Endothelial cell of umbilical vein (primary cell): Measurements from ENCODE around the gene TMEM254. TPM values are rescaled to one million over a fixed set of nuclear protein-coding genes. Genes with fewer than 3 reads are reported as not detected.

ENCODE experiments used
- BruUV-seq: library from RNA; stranded (reverse); fragments of 400-500 nt; replicated peaks from 2 replicates; lab custom pipeline; 2021; lab: Mats Ljungman, UMichigan
- CTCF ChIA-PET: fragments of 300-600, 350-600 bp; sonication (Branson Sonifier 250); formaldehyde crosslinking; loops from one replicate; lab custom pipeline; 2021; ENCODE audit warnings: antibody characterized with exemption, inconsistent platforms; lab: Charles Lee
- POLR2A ChIA-PET: fragments of 300-600, 350-600 bp; sonication (Branson Sonifier 250); formaldehyde crosslinking; loops from one replicate; lab custom pipeline; 2021; ENCODE audit warnings: antibody characterized with exemption, inconsistent platforms; lab: Charles Lee
- DNase-seq: peaks from one replicate; pipeline ENCODE4 v3.0.0-alpha.2; 2011; ENCODE audit warnings: low read depth, low spot score
- FAIRE-seq: peaks from 2 replicates; lab custom pipeline; 2011; peaks lifted over from hg19 to GRCh38; lab: Jason Lieb, UNC
- H2AFZ ChIP-seq: 2 replicates; pipeline ENCODE4 v1.6.0; 2012; ENCODE audit warnings: low read depth, low read length, control low read depth, inconsistent platforms
- H3K27ac ChIP-seq: 2 replicates; pipeline ENCODE4 v1.5.1; 2011; ENCODE audit warnings: low read depth, mild to moderate bottlenecking, control low read depth, low read length, moderate library complexity; ENCODE audit not compliant: insufficient read depth
- H3K27me3 ChIP-seq, 2 experiments: 2 replicates each; pipeline versions ENCODE4 v1.6.0 to v1.6.1; 2011; ENCODE audit warnings: low read length in 2 of 2, mixed read lengths in 1 of 2; ENCODE audit not compliant: control insufficient read depth in 2 of 2, insufficient read depth in 2 of 2
- H3K36me3 ChIP-seq, 2 experiments: 2 replicates in 1 of 2; 3 replicates in 1 of 2; pipeline ENCODE4 v1.5.1; 2011; ENCODE audit warnings: low read length in 2 of 2, mild to moderate bottlenecking in 1 of 2, moderate library complexity in 1 of 2; ENCODE audit not compliant: control insufficient read depth in 2 of 2, insufficient read depth in 2 of 2; ENCODE audit errors: extremely low read depth in 1 of 2
- H3K4me1 ChIP-seq: 3 replicates; pipeline ENCODE4 v1.5.1; 2011; ENCODE audit warnings: mild to moderate bottlenecking, low read length; ENCODE audit not compliant: control insufficient read depth, insufficient read depth; ENCODE audit errors: extremely low read depth
- H3K4me2 ChIP-seq: 2 replicates; pipeline ENCODE4 v1.6.1; 2011; ENCODE audit warnings: low read length, control low read depth, mixed read lengths; ENCODE audit not compliant: insufficient read depth
- H3K4me3 ChIP-seq, 3 experiments: fragments of 200-600 bp in 1 of 3; sonication (generic), shearing (Covaris generic) in 1 of 3; replicated peaks in 1 of 3; 2 replicates each; pipeline ENCODE4 v1.5.1; 2011 to 2016; ENCODE audit warnings: control low read depth in 3 of 3, low read length in 3 of 3, mild to moderate bottlenecking in 2 of 3, inconsistent platforms in 1 of 3, low read depth in 1 of 3, moderate library complexity in 1 of 3; ENCODE audit not compliant: insufficient read depth in 1 of 3
- H3K79me2 ChIP-seq: 2 replicates; pipeline ENCODE4 v1.6.0; 2012; ENCODE audit warnings: low read length, inconsistent platforms; ENCODE audit not compliant: control insufficient read depth, insufficient read depth
- H3K9ac ChIP-seq: replicated peaks from 2 replicates; pipeline ENCODE3; 2011; ENCODE audit warnings: low read length, control low read depth; ENCODE audit not compliant: insufficient read depth; ENCODE audit errors: extremely low read depth
- H3K9me1 ChIP-seq: replicated peaks from 3 replicates; pipeline ENCODE4 v1.6.0; 2011; ENCODE audit warnings: mild to moderate bottlenecking, low read length; ENCODE audit not compliant: control insufficient read depth, insufficient read depth; ENCODE audit errors: extremely low read depth
- H3K9me3 ChIP-seq: replicated peaks from 2 replicates; pipeline ENCODE4 v1.5.1; 2012; ENCODE audit warnings: low read length, inconsistent platforms; ENCODE audit not compliant: control insufficient read depth, insufficient read depth
- H4K20me1 ChIP-seq: replicated peaks from 2 replicates; pipeline ENCODE3; 2011; ENCODE audit warnings: mild to moderate bottlenecking, low read length; ENCODE audit not compliant: control insufficient read depth, insufficient read depth; ENCODE audit errors: extremely low read depth
- CTCF ChIP-seq, 2 donors: IDR thresholded peaks; 1 replicate in 1 of 2; 2 replicates in 1 of 2; pipeline ENCODE4 v1.5.1; 2011; ENCODE audit warnings: low read length in 2 of 2, mild to moderate bottlenecking in 2 of 2, moderate library complexity in 2 of 2, control low read depth in 1 of 2, inconsistent platforms in 1 of 2, low read depth in 1 of 2; ENCODE audit not compliant: insufficient read depth in 1 of 2; ENCODE audit errors: extremely low read depth in 1 of 2
- EZH2 ChIP-seq: IDR thresholded peaks from 2 replicates; pipeline ENCODE4 v1.6.1; 2012; ENCODE audit warnings: borderline replicate concordance, low read depth, mild to moderate bottlenecking, moderate library complexity, low read length, inconsistent platforms; ENCODE audit not compliant: severe bottlenecking
- FOS ChIP-seq: IDR thresholded peaks from 2 replicates; pipeline ENCODE4 v1.6.1; 2011; ENCODE audit warnings: mild to moderate bottlenecking, low read length, moderate library complexity, borderline replicate concordance; ENCODE audit not compliant: insufficient read depth
- GATA2 ChIP-seq: IDR thresholded peaks from 2 replicates; pipeline ENCODE4 v1.7.0; 2011; ENCODE audit warnings: low read depth, mild to moderate bottlenecking, moderate library complexity, mixed read lengths, low read length; ENCODE audit not compliant: insufficient read length, insufficient read depth
- JUN ChIP-seq: IDR thresholded peaks from 2 replicates; pipeline ENCODE4 v1.6.1; 2011; ENCODE audit warnings: borderline replicate concordance, low read depth; ENCODE audit not compliant: insufficient read length, insufficient read depth
- MYC ChIP-seq: IDR thresholded peaks from one replicate; pipeline ENCODE4 v1.6.1; 2011; ENCODE audit warnings: mild to moderate bottlenecking, low read depth, low read length
- POLR2A ChIP-seq: IDR thresholded peaks from 2 replicates; pipeline ENCODE4 v1.6.1; 2012; ENCODE audit warnings: low read depth, mild to moderate bottlenecking, control low read depth, low read length
- POLR2AphosphoS5 ChIP-seq: IDR thresholded peaks from 2 replicates; pipeline ENCODE4 v1.6.1; 2012; ENCODE audit warnings: low read depth, mild to moderate bottlenecking, control low read depth, low read length, moderate library complexity; ENCODE audit not compliant: insufficient read depth
- dilution Hi-C: fragments of 300-500 bp; cut with MboI; formaldehyde crosslinking; loops from one replicate; pipeline ENCODE4 v1.15.0; 2019; ENCODE audit warnings: low sequenced_read_pairs; ENCODE audit not compliant: extremely low pct_ligation_motif_present
- intact Hi-C: fragments of 100-400 bp; cut with micrococcal nuclease; formaldehyde crosslinking; loops from one replicate; pipeline ENCODE4 v1.10.0; 2022
- polyA plus RNA-seq, 4 experiments: library from polyadenylated mRNA; depleted of rRNA in 3 of 4; stranded (reverse) in 3 of 4; unstranded in 1 of 4; fragments of >200 nt; gene quantifications; 2 replicates each; pipeline versions ENCODE4 v1.2.1 to v1.2.3, GENCODE V29; 2011 to 2012; ENCODE audit warnings: missing spikeins in 1 of 4
- total RNA-seq: library from RNA; stranded (reverse); gene quantifications from 2 replicates; pipeline ENCODE4 v1.2.3, GENCODE V29; 2021
- TF ChIP-seq, protein P1 (sequence below): IDR thresholded peaks from 2 replicates; pipeline ENCODE4 v1.6.1; 2011; ENCODE audit not compliant: insufficient read depth, insufficient read length

Gene TMEM254
- total and polyA plus RNA-seq, 2 donors (not counting 3 experiments of a cell fraction or from before 2014, with no cell fraction given) = 10.1 to 13.4 TPM

- intact Hi-C loops = loop anchor here (2.0 to 5.0 kb wide), 2 partner anchors 57 to 128 kb away; partner anchors contain the start of gene ANXA11
Measured at GRCh38 chr10:80079312-80079719, 851 bp downstream of the TMEM254 start.

More at GRCh38 chr10:80079312-80079719, 851 bp downstream of the TMEM254 start:
- TSS peak; percentile 76 for BruUV-seq
- Histone ChIP-seq H3K27ac (peak overlapping the region; percentile 48), H3K27me3 (no peaks in the 10 kb centered on the region), H4K20me1 (no peaks in the 10 kb centered on the region), H3K79me2 (no peaks in the 10 kb centered on the region), H3K9me3 (no peaks in the 10 kb centered on the region), H3K9ac (peak overlapping the region; percentile 78), H2AFZ (peak overlapping the region; percentile 98), H3K4me3 (peak overlapping the region; percentile 46 to 94 (median 79)), H3K4me1 (peaks cover 8% of the 10 kb centered on the region), H3K36me3 (no peaks in the 10 kb centered on the region), H3K9me1 (no peaks in the 10 kb centered on the region), H3K4me2 (peak overlapping the region; percentile 95)
- dilution Hi-C loops = no loop called here
- TF ChIP-seq CTCF (IDR thresholded peaks at IDR 0.05; ENCODE audit: extremely low read depth in 1 of 2, insufficient read depth in 1 of 2, low read depth in 1 of 2, low read length in 2 of 2) (no peak), POLR2AphosphoS5 (no peak), EZH2 (no peak), FOS (no peak), GATA2 (no peak), JUN (no peak), MYC (no peak), POLR2A (no peak)
- TF ChIP-seq, protein P1, sequence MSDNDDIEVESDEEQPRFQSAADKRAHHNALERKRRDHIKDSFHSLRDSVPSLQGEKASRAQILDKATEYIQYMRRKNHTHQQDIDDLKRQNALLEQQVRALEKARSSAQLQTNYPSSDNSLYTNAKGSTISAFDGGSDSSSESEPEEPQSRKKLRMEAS = no peak
- DNase-seq (no peak), FAIRE-seq (no peak)
- CTCF ChIA-PET = interaction anchor here (0.6 to 2.3 kb wide), 14 partner anchors 8 to 745 kb away, joined by 3 to 17 read pairs (median 3); no protein-coding TSS in a partner anchor
- POLR2A ChIA-PET = no interaction called here
